Urothelium cell line (cell line): ENCODE measurements around the gene RNU2-1.
"Not testable (repeated sequence)": the region's sequence is repeated elsewhere in the genome, so short reads cannot be mapped to it uniquely, and the experiment has no call there.

Experiments used
- DNase-seq: peaks from one replicate; pipeline ENCODE4 v3.0.0; 2011; ENCODE audit warnings: low spot score, mixed read lengths
- FAIRE-seq: peaks from 2 replicates; lab custom pipeline; 2011; peaks lifted over from hg19 to GRCh38; lab: Jason Lieb, UNC

The RNU2-1 gene

DNA sequence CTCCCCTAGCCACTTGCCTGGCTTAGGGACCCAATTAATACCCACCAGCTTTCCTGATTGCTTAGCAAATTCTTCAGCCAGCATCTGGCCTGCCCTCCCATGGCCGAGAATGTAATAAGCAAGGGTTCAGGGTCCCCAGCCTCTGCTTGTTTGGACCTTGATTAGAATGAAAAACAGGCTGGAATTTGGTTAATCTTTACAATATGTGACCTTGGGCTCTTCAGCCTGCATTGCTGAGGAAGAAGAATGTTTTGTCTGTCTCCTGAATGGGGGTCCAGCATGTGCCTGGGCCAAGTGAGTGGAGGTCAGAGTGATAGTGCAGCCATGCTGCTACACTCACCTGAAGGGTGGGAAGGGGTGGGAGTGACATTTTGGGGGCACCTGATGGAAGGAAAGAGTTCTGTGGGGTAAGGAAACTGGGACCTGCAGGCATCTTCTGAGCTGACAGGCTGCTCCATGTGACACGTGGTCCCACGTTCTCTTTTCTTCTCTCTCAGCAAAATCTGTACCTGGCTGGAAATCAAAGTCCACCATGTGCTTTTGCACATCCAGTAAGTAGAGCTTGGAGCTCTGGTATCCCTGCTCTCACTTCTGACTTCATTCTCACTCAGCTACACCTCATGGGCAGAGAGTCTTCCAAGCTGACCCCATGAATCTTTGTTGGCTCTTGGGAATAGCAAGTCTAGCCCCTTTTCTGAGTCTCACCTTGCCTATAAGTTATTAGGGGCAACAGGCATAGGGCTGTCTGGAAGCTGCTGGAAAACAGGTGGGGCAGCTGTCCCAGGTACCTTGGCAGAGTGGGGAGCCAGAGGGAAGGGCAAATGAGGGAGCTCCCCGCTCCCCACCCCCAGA, 16.8 kb downstream of the RNU2-1 start:
- no peak for DNase-seq
- no peak for FAIRE-seq

DNA sequence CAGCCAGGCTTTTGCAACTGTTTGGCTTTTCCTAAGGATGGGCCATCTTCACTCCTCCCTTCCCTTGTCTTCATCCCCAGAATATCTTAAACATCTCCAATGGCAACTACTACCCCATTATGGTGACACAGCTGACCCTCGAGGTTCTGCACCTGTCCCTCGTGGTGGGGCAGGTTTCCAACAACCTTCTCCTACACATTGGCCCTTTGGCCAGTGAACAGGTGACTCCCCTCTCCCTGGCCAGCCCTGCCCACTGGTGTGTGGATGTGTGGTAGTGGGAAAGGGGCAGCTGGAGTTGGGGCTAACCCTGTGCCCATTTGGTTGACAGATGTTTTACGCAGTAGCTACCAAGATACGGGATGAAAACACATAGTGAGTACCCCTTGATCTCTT, 17.4 kb downstream of the RNU2-1 start:
- no peak for FAIRE-seq
- DNase-seq: no peak

DNA sequence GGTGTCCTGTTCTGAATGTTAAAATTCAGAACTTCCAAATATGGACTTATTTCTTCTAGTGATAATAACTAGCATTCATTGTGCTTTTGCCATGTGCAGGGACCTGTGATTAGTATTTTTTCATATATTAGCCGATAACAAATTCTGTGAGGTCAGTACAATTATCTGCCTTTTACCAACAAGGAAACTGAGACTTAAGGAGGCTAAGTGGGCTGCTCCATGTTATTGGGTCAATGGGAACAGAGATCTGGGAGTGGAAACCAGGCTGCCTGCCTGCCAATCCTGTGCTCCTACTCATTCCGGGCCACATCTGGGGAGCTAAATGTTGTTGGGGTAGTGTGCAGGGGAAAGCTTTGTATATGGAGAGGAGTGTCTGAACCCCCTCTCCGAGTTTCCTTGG, 18.4 kb downstream of the RNU2-1 start:
- DNase-seq (no peak), FAIRE-seq (no peak)

DNA sequence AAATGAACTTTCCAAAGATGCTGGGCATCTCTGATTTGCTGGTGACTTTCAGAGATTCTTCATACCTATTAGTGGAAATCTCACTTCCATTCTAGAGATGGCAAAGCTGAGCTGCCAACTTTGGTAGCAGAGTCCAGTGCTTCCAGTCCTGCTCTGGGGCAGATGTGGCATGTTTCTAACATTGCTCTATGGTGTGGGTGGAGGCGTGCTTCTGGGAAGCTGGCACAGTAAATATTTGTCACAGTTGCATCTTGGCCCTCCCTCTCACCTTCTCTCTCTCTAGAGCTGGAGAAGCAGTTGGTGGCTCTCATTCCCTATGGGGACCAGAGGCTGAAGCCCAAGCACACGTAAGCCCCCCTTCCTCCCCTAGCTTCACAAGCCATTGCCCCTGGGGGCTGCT, 20.2 kb downstream of the RNU2-1 start:
- no peak for FAIRE-seq
- no peak for DNase-seq

DNA sequence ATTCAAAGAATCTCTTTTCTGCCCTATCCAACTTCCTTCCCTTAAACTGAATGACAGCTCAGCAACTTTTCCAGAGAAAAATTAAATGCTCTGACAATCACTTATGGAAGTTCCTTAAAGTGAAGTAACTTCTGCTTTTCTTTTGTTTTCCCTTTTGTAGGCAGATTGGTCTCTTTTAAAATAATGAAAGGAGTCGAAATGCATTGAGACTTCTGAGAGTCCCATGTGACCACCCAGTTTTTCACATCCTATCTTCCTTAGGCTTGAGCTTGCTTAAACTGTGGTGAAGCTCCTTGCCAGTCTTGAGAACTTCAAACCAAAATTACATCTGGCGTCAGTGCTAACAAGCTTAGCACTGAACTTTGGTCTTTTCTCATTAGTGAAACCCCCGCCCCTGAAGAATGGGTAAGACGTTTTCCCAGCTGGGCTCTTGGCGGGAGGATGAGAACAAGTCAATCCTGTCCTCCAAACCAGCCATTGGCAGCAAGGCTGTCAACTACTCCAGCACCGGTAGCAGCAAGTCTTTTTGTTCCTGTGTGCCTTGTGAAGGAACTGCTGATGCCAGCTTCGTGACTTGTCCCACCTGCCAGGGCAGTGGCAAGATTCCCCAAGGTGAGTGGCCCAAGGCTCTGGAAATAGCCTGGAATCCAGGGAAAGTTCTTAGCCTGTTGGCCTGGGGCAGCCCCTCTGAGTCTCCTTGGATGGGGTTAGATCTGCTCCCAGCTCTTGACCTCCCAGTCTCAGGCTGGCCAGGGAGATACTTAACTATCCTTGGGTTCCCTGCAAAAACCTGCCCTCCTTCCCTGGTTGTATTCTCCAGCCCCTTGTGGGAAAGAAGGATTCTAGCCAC, 20.9 kb downstream of the RNU2-1 start:
- FAIRE-seq: no peak
- DNase-seq: no peak

DNA sequence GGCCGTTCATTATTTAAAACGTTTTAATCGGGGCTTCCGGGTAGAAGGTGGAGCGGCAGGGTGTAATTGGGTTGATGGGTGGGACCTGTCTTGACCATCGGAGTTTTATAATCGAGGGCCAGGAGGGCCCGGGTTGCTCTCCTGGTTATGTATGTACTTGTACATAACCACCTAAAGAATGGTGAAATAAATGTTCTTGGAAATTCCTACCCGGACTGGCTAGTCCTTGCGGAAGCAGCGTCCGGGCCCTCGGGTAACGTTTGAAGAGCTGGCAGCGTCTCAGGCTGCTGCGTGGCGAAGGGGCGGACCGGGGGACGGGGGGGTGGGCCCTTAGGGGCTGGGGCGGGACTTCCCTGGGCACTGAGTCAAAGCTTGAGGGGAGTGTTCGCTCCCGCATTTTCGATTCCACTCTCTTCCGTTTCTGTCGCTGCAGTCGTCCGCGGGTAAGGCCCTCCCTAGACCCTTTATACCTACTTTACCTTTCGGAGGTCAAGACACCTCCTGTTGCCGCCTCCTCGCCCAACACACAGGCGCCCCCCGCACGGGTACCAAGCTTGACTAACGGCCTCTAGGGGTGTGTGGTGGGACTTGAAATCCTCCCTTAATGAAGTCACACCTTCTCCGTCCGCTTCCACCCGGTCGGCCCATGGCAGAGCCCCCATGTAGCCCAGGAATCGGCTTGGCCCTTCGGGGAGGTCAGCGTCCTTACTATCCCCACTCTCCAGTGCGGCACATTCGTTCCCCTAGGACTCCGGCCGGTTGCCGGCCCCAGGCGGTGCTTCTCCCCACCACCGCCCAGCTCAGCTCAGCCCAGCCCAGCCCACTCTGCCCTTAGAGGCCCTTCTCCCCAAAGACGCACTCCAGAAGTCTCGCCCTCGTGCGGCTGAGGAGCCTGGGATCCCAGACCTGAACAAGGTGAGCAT, 22.0 kb downstream of the RNU2-1 start, which contains the start of gene TMEM106A:
Gene TMEM106A, plus strand, starts transcription at position 396 of the 923 bp plus-strand sequence. CDS start 1,167 bp downstream, outside the sequence.
- DNase-seq (no peak), FAIRE-seq (no peak)

DNA sequence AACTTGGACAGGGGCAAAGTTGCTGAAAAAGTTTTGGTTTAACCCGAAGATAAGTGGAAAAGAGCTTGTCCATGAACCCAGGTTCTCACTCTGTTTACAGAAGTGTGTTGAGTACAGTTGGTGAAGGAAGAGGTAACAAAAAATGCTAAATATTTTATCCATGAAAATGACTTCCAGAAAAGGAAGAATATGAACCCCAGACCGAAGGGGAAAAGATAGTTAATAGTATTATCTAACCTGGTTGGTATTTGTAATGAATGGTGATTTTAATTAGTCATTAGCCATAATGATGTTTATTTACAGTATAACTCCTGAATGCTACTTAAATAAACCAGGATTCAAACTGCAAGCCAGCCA, 22.7 kb downstream of the RNU2-1 start:
- FAIRE-seq (no peak), DNase-seq (no peak)

DNA sequence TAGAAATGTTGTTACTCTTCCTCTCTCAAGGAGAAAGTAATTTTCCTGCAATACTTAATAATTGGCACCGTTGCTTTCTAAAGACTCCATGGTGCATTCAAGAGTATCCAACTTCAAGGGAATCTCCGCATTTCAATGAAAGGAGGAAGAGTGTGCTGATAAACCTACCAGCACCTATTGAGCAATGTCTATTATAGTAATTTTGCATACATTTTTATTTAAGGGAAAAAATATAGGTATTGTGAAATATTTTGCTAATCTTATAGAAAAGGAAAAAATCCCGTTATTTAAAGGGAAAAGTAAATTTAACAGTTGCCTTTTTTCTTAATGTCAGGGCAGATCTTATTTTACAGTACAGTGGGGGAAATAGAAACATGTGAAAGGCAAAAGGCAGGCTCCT, 23.2 kb downstream of the RNU2-1 start:
- DNase-seq (no peak), FAIRE-seq (no peak)

DNA sequence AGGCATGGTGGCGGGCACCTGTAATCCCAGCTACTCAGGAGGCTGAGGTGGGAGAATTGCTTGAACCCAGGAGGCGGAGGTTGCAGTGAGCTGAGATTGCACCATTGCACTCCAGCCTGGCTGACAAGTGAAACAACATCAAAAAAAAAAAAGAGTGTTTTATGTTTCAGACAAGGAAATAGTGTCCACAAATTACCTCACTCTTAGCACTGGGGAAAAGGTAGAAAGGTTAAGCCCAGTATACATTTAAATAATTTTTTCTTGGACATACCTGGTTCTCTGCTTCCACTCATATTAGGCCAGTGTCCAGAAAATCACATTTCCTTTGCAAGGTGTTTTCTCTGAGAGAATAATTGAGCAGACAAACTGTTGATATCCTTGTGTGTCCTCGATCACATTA, 30.8 kb downstream of the RNU2-1 start:
- FAIRE-seq: not testable (repeated sequence)

DNA sequence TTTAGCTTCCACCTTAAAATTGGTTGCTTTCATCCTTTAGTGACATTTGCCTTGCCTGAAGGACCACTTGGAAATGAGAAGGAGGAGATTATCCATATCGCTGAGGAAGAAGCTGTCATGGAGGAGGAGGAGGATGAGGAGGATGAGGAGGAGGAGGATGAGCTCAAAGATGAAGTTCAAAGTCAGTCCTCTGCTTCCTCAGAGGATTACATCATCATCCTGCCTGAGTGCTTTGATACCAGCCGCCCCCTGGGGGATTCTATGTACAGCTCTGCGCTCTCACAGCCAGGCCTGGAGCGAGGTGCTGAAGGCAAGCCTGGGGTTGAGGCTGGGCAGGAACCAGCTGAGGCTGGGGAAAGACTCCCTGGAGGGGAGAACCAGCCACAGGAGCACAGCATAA, 33.6 kb downstream of the RNU2-1 start:
- no peak for DNase-seq
- no peak for FAIRE-seq

More for the DNA sequence above, 30.8 kb downstream of the RNU2-1 start:
- not testable (repeated sequence) for DNase-seq

DNA sequence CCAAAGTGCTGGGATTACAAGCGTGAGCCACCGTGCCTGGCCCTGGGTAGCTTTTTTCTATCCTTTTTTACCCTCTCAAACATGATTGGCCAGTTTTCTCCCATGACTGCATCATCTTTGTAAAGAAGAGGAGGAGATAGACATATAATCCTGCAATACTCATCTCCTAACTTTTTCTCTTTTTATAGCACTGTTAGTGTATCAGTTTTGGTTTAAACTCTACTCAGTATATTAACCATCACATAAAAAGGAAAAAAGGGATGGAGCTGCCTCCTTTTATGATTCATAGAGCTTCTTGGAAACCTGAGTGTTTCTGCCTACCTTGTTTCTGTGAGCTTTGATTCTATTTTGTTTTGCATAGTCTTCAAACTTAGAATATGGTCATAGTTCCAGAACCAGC, 34.1 kb downstream of the RNU2-1 start:
- FAIRE-seq (no peak), DNase-seq (no peak)

DNA sequence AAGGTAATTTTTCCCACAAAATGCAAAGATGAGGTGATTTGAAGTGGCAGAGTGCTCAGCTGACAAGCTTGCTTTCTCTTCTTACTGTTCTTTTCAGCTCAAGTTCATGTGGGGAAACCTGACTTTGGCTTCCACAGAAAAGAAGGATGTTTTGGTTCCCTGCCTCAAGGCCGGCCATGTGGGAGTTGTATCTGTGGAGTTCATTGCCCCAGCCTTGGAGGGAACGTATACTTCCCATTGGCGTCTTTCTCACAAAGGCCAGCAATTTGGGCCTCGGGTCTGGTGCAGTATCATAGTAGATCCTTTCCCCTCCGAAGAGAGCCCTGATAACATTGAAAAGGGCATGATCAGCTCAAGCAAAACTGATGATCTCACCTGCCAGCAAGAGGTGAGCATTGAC, 40.5 kb downstream of the RNU2-1 start:
- DNase-seq (no peak), FAIRE-seq (no peak)

DNA sequence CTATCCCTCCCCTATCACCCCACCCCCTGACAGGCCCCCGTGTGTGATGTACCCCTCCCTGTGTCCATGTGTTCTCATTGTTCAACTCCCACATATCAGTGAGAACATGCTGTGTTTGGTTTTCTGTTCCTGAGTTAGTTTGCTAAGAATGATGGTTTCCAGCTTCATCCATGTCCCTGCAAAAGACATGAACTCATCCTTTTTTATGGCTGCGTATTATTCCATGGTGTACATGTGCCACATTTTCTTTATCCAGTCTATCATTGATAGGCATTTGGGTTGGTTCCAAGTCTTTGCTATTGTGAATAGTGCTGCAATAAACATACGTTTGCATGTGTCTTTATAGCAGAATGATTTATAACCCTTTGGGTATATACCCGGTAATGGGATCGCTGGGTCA, 47.1 kb downstream of the RNU2-1 start:
- not testable (repeated sequence) for DNase-seq, FAIRE-seq

DNA sequence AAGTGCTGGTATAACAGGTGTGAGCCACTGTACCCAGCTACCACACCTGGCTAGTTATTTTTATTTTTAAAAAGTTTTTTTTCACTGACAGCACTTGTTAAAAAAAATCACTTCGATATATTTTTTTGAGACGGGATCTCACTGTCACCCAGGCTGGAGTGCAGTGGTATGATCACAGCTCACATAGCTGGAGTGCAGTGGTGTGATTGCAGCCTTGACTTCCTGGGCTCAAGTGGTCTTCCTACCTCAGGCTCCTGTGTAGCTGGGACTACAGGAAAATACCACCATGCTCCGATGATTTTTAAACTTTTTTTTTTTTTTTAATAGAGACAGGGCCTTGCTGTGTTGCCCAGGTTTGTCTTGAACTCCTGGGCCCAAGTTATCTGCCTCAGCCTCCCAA, 49.9 kb downstream of the RNU2-1 start:
- FAIRE-seq: no peak
- no peak for DNase-seq
